ENCODE data around the gene INCENP. TPM values are rescaled to one million over a fixed set of nuclear protein-coding genes. Genes with fewer than 3 reads are reported as not detected.

The INCENP gene
- total and polyA plus RNA-seq, 2 of the 13 experiments (the other 11 are each of a cell fraction or from before 2014, with no cell fraction given), result 14.1 to 37.3 TPM

DNA sequence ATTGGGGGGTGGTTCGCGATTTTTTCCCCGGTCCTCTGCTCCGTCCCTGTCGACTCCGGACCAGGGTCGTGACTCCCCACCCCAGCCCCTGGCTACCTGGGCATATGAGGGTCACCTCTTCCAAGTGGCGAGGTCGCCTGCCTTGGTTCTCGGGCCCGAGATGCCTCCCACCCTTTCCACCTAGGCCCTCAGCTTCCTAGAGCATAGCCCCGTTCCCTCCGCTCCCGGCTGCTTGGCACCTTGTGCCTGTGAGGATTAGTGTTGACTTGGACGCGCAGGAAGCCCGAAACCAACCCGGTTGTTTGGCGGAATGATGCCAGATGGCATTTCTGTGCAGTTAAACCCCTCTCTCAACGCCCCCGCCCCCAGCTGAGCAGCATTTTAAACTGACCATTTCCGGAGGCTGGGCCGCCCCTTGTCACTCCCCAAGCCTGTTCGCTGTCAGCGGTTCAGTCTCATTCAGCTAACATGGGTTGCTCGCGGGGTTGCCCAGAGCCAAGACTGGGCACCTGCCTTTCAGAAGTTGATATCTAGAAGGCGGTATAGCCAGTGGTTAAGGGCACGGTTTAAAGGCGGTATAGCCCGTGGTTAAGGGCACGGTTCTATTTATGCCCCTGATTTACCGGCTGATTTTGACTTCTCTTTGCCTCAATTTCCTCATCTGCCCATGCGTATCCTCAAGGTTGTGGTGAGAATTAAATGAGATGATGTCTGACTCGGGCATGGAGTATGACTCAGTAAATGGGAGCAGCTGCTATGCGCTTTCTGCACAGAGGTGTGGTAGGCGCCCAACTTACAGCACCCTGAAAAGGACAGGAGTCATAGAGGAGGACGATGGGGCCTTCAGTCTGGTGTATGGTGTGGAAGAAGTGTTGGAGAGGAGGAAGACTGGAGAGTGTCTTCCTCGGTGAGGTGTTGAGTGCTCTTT, 639 bp downstream of the INCENP start (continued):
- TF ChIP-seq, protein P1, sequence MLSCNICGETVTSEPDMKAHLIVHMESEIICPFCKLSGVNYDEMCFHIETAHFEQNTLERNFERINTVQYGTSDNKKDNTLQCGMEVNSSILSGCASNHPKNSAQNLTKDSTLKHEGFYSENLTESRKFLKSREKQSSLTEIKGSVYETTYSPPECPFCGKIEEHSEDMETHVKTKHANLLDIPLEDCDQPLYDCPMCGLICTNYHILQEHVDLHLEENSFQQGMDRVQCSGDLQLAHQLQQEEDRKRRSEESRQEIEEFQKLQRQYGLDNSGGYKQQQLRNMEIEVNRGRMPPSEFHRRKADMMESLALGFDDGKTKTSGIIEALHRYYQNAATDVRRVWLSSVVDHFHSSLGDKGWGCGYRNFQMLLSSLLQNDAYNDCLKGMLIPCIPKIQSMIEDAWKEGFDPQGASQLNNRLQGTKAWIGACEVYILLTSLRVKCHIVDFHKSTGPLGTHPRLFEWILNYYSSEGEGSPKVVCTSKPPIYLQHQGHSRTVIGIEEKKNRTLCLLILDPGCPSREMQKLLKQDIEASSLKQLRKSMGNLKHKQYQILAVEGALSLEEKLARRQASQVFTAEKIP (CRISPR knock-in tag; IDR thresholded peaks at IDR 0.05; ENCODE audit: borderline replicate concordance), result no peak
- no peak for TF ChIP-seq FOXA1 (IDR thresholded peaks at IDR 0.05)
- no peak for TF ChIP-seq FOXA1 (CRISPR knock-in tag; IDR thresholded peaks at IDR 0.05)
- TF ChIP-seq, protein P2, sequence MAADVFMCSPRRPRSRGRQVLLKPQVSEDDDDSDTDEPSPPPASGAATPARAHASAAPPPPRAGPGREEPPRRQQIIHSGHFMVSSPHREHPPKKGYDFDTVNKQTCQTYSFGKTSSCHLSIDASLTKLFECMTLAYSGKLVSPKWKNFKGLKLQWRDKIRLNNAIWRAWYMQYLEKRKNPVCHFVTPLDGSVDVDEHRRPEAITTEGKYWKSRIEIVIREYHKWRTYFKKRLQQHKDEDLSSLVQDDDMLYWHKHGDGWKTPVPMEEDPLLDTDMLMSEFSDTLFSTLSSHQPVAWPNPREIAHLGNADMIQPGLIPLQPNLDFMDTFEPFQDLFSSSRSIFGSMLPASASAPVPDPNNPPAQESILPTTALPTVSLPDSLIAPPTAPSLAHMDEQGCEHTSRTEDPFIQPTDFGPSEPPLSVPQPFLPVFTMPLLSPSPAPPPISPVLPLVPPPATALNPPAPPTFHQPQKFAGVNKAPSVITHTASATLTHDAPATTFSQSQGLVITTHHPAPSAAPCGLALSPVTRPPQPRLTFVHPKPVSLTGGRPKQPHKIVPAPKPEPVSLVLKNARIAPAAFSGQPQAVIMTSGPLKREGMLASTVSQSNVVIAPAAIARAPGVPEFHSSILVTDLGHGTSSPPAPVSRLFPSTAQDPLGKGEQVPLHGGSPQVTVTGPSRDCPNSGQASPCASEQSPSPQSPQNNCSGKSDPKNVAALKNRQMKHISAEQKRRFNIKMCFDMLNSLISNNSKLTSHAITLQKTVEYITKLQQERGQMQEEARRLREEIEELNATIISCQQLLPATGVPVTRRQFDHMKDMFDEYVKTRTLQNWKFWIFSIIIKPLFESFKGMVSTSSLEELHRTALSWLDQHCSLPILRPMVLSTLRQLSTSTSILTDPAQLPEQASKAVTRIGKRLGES (CRISPR knock-in tag; IDR thresholded peaks at IDR 0.05; ENCODE audit: borderline replicate concordance), result no peak
- TF ChIP-seq, protein P3, sequence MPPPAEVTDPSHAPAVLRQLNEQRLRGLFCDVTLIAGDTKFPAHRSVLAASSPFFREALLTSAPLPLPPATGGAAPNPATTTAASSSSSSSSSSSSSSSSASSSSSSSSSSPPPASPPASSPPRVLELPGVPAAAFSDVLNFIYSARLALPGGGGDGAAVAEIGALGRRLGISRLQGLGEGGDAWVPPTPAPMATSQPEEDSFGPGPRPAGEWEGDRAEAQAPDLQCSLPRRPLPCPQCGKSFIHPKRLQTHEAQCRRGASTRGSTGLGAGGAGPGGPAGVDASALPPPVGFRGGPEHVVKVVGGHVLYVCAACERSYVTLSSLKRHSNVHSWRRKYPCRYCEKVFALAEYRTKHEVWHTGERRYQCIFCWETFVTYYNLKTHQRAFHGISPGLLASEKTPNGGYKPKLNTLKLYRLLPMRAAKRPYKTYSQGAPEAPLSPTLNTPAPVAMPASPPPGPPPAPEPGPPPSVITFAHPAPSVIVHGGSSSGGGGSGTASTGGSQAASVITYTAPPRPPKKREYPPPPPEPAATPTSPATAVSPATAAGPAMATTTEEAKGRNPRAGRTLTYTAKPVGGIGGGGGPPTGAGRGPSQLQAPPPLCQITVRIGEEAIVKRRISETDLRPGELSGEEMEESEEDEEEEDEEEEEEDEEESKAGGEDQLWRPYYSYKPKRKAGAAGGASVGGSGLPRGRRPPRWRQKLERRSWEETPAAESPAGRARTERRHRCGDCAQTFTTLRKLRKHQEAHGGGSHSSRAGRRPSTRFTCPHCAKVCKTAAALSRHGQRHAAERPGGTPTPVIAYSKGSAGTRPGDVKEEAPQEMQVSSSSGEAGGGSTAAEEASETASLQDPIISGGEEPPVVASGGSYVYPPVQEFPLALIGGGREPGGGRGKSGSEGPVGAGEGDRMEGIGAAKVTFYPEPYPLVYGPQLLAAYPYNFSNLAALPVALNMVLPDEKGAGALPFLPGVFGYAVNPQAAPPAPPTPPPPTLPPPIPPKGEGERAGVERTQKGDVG (CRISPR knock-in tag; IDR thresholded peaks at IDR 0.05; ENCODE audit: borderline replicate concordance), result no peak
- TF ChIP-seq CBFB (CRISPR knock-in tag; IDR thresholded peaks at IDR 0.05), result no peak
- TF ChIP-seq ZNF383 (CRISPR knock-in tag; IDR thresholded peaks at IDR 0.05; ENCODE audit: borderline replicate concordance), result no peak
- peak; percentile 18 to 47; a peak in 1 of 4 replicates for TF ChIP-seq POLR2A (IDR thresholded peaks at IDR 0.05; ENCODE audit: insufficient read depth in 1 of 2, low read depth in 2 of 2, low read length in 2 of 2)
- TF ChIP-seq ZNF512B (CRISPR knock-in tag; IDR thresholded peaks at IDR 0.05; ENCODE audit: borderline replicate concordance), result no peak
- no peak for TF ChIP-seq SATB2 (CRISPR knock-in tag; IDR thresholded peaks at IDR 0.05)
- TF ChIP-seq, protein P4, sequence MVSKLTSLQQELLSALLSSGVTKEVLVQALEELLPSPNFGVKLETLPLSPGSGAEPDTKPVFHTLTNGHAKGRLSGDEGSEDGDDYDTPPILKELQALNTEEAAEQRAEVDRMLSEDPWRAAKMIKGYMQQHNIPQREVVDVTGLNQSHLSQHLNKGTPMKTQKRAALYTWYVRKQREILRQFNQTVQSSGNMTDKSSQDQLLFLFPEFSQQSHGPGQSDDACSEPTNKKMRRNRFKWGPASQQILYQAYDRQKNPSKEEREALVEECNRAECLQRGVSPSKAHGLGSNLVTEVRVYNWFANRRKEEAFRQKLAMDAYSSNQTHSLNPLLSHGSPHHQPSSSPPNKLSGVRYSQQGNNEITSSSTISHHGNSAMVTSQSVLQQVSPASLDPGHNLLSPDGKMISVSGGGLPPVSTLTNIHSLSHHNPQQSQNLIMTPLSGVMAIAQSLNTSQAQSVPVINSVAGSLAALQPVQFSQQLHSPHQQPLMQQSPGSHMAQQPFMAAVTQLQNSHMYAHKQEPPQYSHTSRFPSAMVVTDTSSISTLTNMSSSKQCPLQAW (CRISPR knock-in tag; IDR thresholded peaks at IDR 0.05), result no peak
- TF ChIP-seq NFKBIZ (CRISPR knock-in tag; IDR thresholded peaks at IDR 0.05), result no peak

Data from HepG2 (cell line).